ENCODE measurements around the gene ACSM6.
"Not testable (repeated sequence)": the region's sequence is repeated elsewhere in the genome, so short reads cannot be mapped to it uniquely, and the experiment has no call there.

DNA sequence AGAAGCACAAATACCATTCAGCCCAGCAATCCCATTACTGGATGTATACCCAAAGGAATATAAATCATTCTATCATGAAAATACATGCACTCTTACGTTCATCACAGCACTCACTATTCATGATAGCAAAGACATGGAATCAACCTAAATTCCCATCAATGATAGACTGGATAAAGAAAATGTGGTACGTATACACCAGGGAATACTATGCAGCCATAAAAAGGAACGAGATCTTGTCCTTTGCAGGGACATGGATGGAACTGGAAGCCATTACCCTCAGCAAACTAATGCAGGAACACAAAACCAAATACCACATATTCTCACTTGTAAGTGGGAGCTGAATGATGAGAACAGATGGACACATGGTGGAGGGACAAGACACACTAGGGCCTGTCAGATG is 46.1 kb downstream of the ACSM6 start:
- TF ChIP-seq, protein P1, sequence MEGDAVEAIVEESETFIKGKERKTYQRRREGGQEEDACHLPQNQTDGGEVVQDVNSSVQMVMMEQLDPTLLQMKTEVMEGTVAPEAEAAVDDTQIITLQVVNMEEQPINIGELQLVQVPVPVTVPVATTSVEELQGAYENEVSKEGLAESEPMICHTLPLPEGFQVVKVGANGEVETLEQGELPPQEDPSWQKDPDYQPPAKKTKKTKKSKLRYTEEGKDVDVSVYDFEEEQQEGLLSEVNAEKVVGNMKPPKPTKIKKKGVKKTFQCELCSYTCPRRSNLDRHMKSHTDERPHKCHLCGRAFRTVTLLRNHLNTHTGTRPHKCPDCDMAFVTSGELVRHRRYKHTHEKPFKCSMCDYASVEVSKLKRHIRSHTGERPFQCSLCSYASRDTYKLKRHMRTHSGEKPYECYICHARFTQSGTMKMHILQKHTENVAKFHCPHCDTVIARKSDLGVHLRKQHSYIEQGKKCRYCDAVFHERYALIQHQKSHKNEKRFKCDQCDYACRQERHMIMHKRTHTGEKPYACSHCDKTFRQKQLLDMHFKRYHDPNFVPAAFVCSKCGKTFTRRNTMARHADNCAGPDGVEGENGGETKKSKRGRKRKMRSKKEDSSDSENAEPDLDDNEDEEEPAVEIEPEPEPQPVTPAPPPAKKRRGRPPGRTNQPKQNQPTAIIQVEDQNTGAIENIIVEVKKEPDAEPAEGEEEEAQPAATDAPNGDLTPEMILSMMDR (IDR thresholded peaks at IDR 0.05), result not testable (repeated sequence)
- TF ChIP-seq POLR2A (IDR thresholded peaks at IDR 0.05), result not testable (repeated sequence)

Measured in right lobe of liver (tissue), 4 donors.